H1 (cell line): ENCODE data around the gene DPYD. TPM values are rescaled to one million over a fixed set of nuclear protein-coding genes. Genes with fewer than 3 reads are reported as not detected.

Source experiments
- CTCF ChIA-PET: fragments of 300-600 bp; sonication (Branson Sonifier 250); formaldehyde crosslinking; loops from one replicate; lab custom pipeline; 2021; ENCODE audit not compliant: partially characterized antibody; lab: Charles Lee
- POLR2A ChIA-PET: fragments of 300-600 bp; sonication (Branson Sonifier 250); formaldehyde crosslinking; loops from one replicate; lab custom pipeline; 2021; ENCODE audit warnings: inconsistent platforms; ENCODE audit not compliant: partially characterized antibody; lab: Charles Lee
- DNase-seq, 2 experiments: peaks; one replicate each; pipeline versions ENCODE4 v3.0.0 to v3.0.0-alpha.2; 2010 to 2022; ENCODE audit warnings: low spot score in 2 of 2, low read depth in 1 of 2, mixed read lengths in 1 of 2
- FAIRE-seq: peaks from 2 replicates; lab custom pipeline; 2011; peaks lifted over from hg19 to GRCh38; lab: Jason Lieb, UNC
- H2AFZ ChIP-seq: 2 replicates; pipeline ENCODE4 v1.8.1; 2012; ENCODE audit warnings: low read length, inconsistent platforms
- H2AK5ac ChIP-seq: 2 replicates; pipeline ENCODE4 v1.6.1; 2013; ENCODE audit warnings: low read depth, low read length
- H2BK120ac ChIP-seq: replicated peaks from 2 replicates; pipeline ENCODE3; 2013; ENCODE audit warnings: low read depth, low read length, inconsistent platforms
- H2BK12ac ChIP-seq: 2 replicates; pipeline ENCODE4 v1.6.1; 2013; ENCODE audit warnings: low read depth, low read length
- H2BK15ac ChIP-seq: 2 replicates; pipeline ENCODE4 v1.6.1; 2013; ENCODE audit warnings: low read length
- H2BK20ac ChIP-seq: 2 replicates; pipeline ENCODE4 v1.6.1; 2013; ENCODE audit warnings: low read length
- H2BK5ac ChIP-seq: 2 replicates; pipeline ENCODE4 v1.6.1; 2013; ENCODE audit warnings: low read depth, low read length
- H3K14ac ChIP-seq: 2 replicates; pipeline ENCODE4 v1.6.1; 2013; ENCODE audit warnings: inconsistent platforms; ENCODE audit not compliant: insufficient read length
- H3K18ac ChIP-seq: 2 replicates; pipeline ENCODE4 v1.6.1; 2013; ENCODE audit warnings: low read length; ENCODE audit errors: extremely low read depth
- H3K23ac ChIP-seq: 2 replicates; pipeline ENCODE4 v1.6.1; 2013; ENCODE audit warnings: inconsistent platforms; ENCODE audit not compliant: insufficient read length
- H3K23me2 ChIP-seq: 2 replicates; pipeline ENCODE4 v1.6.1; 2013; ENCODE audit warnings: low read depth, low read length
- H3K27ac ChIP-seq: 2 replicates; pipeline ENCODE4 v1.6.1; 2011; ENCODE audit warnings: low read depth, low read length, inconsistent platforms
- H3K27me3 ChIP-seq, 4 experiments: replicated peaks in 1 of 4; 1 replicate in 1 of 4; 2 replicates in 3 of 4; pipeline versions ENCODE4 v1.6.1 to v1.8.1; 2011 to 2013; ENCODE audit warnings: low read length in 3 of 4, mild to moderate bottlenecking in 3 of 4, inconsistent platforms in 2 of 4, mixed read lengths in 2 of 4, moderate library complexity in 1 of 4; ENCODE audit not compliant: control insufficient read depth in 3 of 4, insufficient read depth in 3 of 4; ENCODE audit errors: extremely low read depth in 1 of 4
- H3K36me3 ChIP-seq, 4 experiments: 2 replicates each; pipeline versions ENCODE4 v1.6.1 to v1.8.1; 2011 to 2013; ENCODE audit warnings: mild to moderate bottlenecking in 4 of 4, low read length in 3 of 4, moderate library complexity in 2 of 4, control low read depth in 1 of 4, inconsistent platforms in 1 of 4; ENCODE audit not compliant: insufficient read depth in 4 of 4, control insufficient read depth in 2 of 4
- H3K4ac ChIP-seq: replicated peaks from 2 replicates; pipeline ENCODE3; 2013; ENCODE audit warnings: low read length, low read depth, mixed read lengths, inconsistent platforms; ENCODE audit not compliant: insufficient read length
- H3K4me1 ChIP-seq, 4 experiments: replicated peaks in 1 of 4; 1 replicate in 1 of 4; 2 replicates in 3 of 4; pipeline versions ENCODE4 v1.6.1 to v1.8.1; 2011 to 2013; ENCODE audit warnings: low read length in 3 of 4, inconsistent platforms in 2 of 4, mixed read lengths in 1 of 4; ENCODE audit not compliant: insufficient read depth in 4 of 4, control insufficient read depth in 3 of 4
- H3K4me2 ChIP-seq, 2 experiments: 2 replicates each; pipeline versions ENCODE4 v1.6.1 to v1.8.1; 2011 to 2013; ENCODE audit warnings: low read depth in 2 of 2, low read length in 2 of 2, control low read depth in 1 of 2, inconsistent platforms in 1 of 2, mild to moderate bottlenecking in 1 of 2; ENCODE audit not compliant: insufficient read depth in 1 of 2
- H3K4me3 ChIP-seq, 4 experiments: fragments of 200-600, 300-600 bp in 1 of 4; sonication (generic), shearing (Covaris generic), sonication (Bioruptor Twin) in 1 of 4; 2 replicates each; pipeline versions ENCODE4 v1.5.1 to v1.8.1; 2011 to 2016; ENCODE audit warnings: low read length in 4 of 4, low read depth in 3 of 4, control low read depth in 2 of 4, inconsistent platforms in 2 of 4, mild to moderate bottlenecking in 2 of 4, mixed read lengths in 1 of 4, moderate library complexity in 1 of 4; ENCODE audit not compliant: insufficient read depth in 2 of 4; ENCODE audit errors: extremely low read depth in 1 of 4
- H3K56ac ChIP-seq: replicated peaks from 2 replicates; pipeline ENCODE3; 2013; ENCODE audit warnings: low read depth, mild to moderate bottlenecking, mixed read lengths, low read length, inconsistent platforms; ENCODE audit not compliant: insufficient read length
- H3K79me1 ChIP-seq: 2 replicates; pipeline ENCODE4 v1.6.1; 2013; ENCODE audit warnings: low read depth, low read length, control low read depth
- H3K79me2 ChIP-seq, 2 experiments: 2 replicates each; pipeline versions ENCODE4 v1.6.1 to v1.8.1; 2012 to 2013; ENCODE audit warnings: low read length in 2 of 2, mild to moderate bottlenecking in 2 of 2, inconsistent platforms in 1 of 2; ENCODE audit not compliant: insufficient read depth in 2 of 2, control insufficient read depth in 1 of 2
- H3K9ac ChIP-seq, 4 experiments: replicated peaks in 1 of 4; 1 replicate in 1 of 4; 2 replicates in 3 of 4; pipeline versions ENCODE4 v1.6.1 to v1.8.1; 2011 to 2013; ENCODE audit warnings: low read depth in 3 of 4, low read length in 3 of 4, control low read depth in 2 of 4, mild to moderate bottlenecking in 2 of 4, moderate library complexity in 2 of 4, inconsistent platforms in 1 of 4; ENCODE audit errors: extremely low read depth in 1 of 4
- H3K9me3 ChIP-seq, 2 experiments: 2 replicates each; pipeline versions ENCODE4 v1.6.1 to v1.8.1; 2012 to 2013; ENCODE audit warnings: mild to moderate bottlenecking in 2 of 2, moderate library complexity in 2 of 2, control low read depth in 1 of 2, inconsistent platforms in 1 of 2, low read depth in 1 of 2, low read length in 1 of 2, mixed read lengths in 1 of 2; ENCODE audit not compliant: insufficient read depth in 2 of 2
- H4K20me1 ChIP-seq, 2 experiments: replicated peaks in 1 of 2; 2 replicates each; pipeline versions ENCODE3 to v1.8.1; 2011 to 2013; ENCODE audit warnings: inconsistent platforms in 2 of 2, low read length in 2 of 2, mild to moderate bottlenecking in 1 of 2; ENCODE audit not compliant: insufficient read depth in 2 of 2, control insufficient read depth in 1 of 2
- H4K5ac ChIP-seq: 2 replicates; pipeline ENCODE4 v1.6.1; 2013; ENCODE audit warnings: low read length, low read depth, mixed read lengths, inconsistent platforms; ENCODE audit not compliant: insufficient read length
- H4K8ac ChIP-seq: 2 replicates; pipeline ENCODE4 v1.8.0; 2013; ENCODE audit warnings: mild to moderate bottlenecking, moderate library complexity, low read length, inconsistent platforms; ENCODE audit not compliant: insufficient read depth; ENCODE audit errors: extremely low read depth
- H4K91ac ChIP-seq: replicated peaks from 2 replicates; pipeline ENCODE3; 2013; ENCODE audit warnings: low read length, mixed read lengths, inconsistent platforms; ENCODE audit not compliant: insufficient read length
- CEBPB ChIP-seq: IDR thresholded peaks from 2 replicates; pipeline ENCODE4 v1.6.1; 2012; ENCODE audit warnings: low read depth, low read length
- CHD2 ChIP-seq: IDR thresholded peaks from 2 replicates; pipeline ENCODE4 v1.6.1; 2012; ENCODE audit warnings: low read length, improper control_type of control experiment
- CREB1 ChIP-seq: IDR thresholded peaks from 2 replicates; pipeline ENCODE4 v1.6.1; 2012; ENCODE audit warnings: inconsistent platforms
- CTBP2 ChIP-seq: IDR thresholded peaks from 2 replicates; pipeline ENCODE4 v1.7.0; 2011; ENCODE audit warnings: borderline replicate concordance, mild to moderate bottlenecking, moderate library complexity, mixed read lengths, low read length; ENCODE audit not compliant: insufficient read depth, insufficient read length
- EZH2 ChIP-seq: fragments of 200-600 bp; sonication (generic); IDR thresholded peaks from 2 replicates; pipeline ENCODE4 v1.7.1; 2012; ENCODE audit warnings: low read depth, mild to moderate bottlenecking, moderate library complexity, low read length, inconsistent platforms; ENCODE audit not compliant: severe bottlenecking
- FOSL1 ChIP-seq: IDR thresholded peaks from 2 replicates; pipeline ENCODE4 v1.6.1; 2011; ENCODE audit warnings: mild to moderate bottlenecking, low read depth, low read length, moderate library complexity; ENCODE audit not compliant: insufficient read depth
- JUN ChIP-seq: IDR thresholded peaks from 2 replicates; pipeline ENCODE4 v1.6.1; 2011; ENCODE audit warnings: low read depth, mild to moderate bottlenecking, improper control_type of control experiment, low read length
- NRF1 ChIP-seq: IDR thresholded peaks from 2 replicates; pipeline ENCODE4 v1.6.1; 2011; ENCODE audit warnings: mild to moderate bottlenecking, low read depth, low read length, improper control_type of control experiment
- POU5F1 ChIP-seq: IDR thresholded peaks from 2 replicates; pipeline ENCODE4 v1.6.1; 2011; ENCODE audit warnings: low read depth, mild to moderate bottlenecking, low read length, moderate library complexity
- RBBP5 ChIP-seq: IDR thresholded peaks from 2 replicates; pipeline ENCODE4 v1.7.1; 2012; ENCODE audit warnings: low read depth, mild to moderate bottlenecking, inconsistent platforms, low read length, moderate library complexity, borderline replicate concordance
- SAP30 ChIP-seq: fragments of 300-600 bp; sonication (generic); IDR thresholded peaks from 2 replicates; pipeline ENCODE4 v1.7.1; 2012; ENCODE audit warnings: low read length, moderate library complexity, mild to moderate bottlenecking, inconsistent platforms; ENCODE audit not compliant: insufficient read depth, insufficient replicate concordance
- YY1 ChIP-seq: IDR thresholded peaks from 2 replicates; pipeline ENCODE4 v1.6.1; 2011; ENCODE audit warnings: low read depth, mild to moderate bottlenecking, low read length
- WGBS, 2 experiments: shearing (Covaris generic) in 1 of 2; methylation state at CpG; one replicate each; pipeline versions ENCODE4 v1.1.6 to v1.1.7; 2013 to 2015; ENCODE audit warnings: low lambda C conversion rate in 2 of 2, mixed read lengths in 2 of 2, inconsistent platforms in 1 of 2, low coverage in 1 of 2, missing lambda C conversion rate in 1 of 2; ENCODE audit not compliant: insufficient replicate concordance in 2 of 2, insufficient coverage in 1 of 2, insufficient read length in 1 of 2; ENCODE audit errors: extremely low coverage in 1 of 2, missing lambda C conversion rate in 1 of 2; 5-methylcytosine and 5-hydroxymethylcytosine counted together
- polyA plus RNA-seq, 7 experiments: library from polyadenylated mRNA; depleted of rRNA in 3 of 7; stranded (reverse) in 5 of 7; unstranded in 2 of 7; fragments of >200 nt in 5 of 7; fragments of 200-250 nt in 2 of 7; gene quantifications; 1 replicate in 5 of 7; 2 replicates in 1 of 7; 4 replicates in 1 of 7; pipeline versions ENCODE4 v1.2.1 to v1.2.3, GENCODE V29; 2011 to 2013; ENCODE audit warnings: missing spikeins in 2 of 7, mixed read lengths in 2 of 7
- total RNA-seq: library from RNA; stranded (reverse); fragmentation: NEBNext Ultra II Directional; extraction: Animal tissue kit (Norgen Biotek cat#: 25700); gene quantifications from 2 replicates; pipeline ENCODE4 v1.2.1, GENCODE V29; 2021
- TF ChIP-seq, protein P1 (sequence below): IDR thresholded peaks from 2 replicates; pipeline ENCODE4 v1.6.1; 2012; ENCODE audit warnings: low read length, inconsistent platforms

Gene DPYD
- total and polyA plus RNA-seq, 2 of the 8 experiments (the other 6 are each of a cell fraction or from before 2014, with no cell fraction given), result 0.29 to 0.73 TPM

DNA sequence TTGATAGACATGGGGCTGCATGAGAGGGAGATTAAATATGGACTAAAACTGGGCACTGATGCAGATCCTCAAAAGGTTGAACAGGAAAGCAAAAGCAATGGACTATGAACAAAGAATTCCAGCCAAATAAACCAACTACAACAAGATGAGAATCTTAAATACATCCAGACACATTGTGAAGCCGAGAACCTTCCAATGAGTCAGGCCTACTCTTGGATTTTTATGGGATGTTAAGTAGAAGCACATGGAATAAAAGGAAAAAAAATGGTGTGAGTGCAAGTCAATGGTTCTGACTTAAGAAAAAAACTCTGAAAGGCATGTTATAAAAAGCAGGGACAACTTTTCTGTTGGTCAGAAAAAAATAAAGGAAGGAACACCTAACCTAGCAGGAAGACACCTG is 227.2 kb downstream of the DPYD start:
- Histone ChIP-seq H3K4me3 (no peak overlapping the region), H4K91ac (no peak overlapping the region), H3K23ac (no peak overlapping the region), H2AK5ac (no peak overlapping the region)
- TF ChIP-seq CTBP2, result no peak
- TF ChIP-seq RBBP5, result no peak
- TF ChIP-seq CHD2, result no peak
- TF ChIP-seq FOSL1, result no peak
- TF ChIP-seq NRF1, result no peak
- no peak for TF ChIP-seq CREB1
- TF ChIP-seq, protein P1, sequence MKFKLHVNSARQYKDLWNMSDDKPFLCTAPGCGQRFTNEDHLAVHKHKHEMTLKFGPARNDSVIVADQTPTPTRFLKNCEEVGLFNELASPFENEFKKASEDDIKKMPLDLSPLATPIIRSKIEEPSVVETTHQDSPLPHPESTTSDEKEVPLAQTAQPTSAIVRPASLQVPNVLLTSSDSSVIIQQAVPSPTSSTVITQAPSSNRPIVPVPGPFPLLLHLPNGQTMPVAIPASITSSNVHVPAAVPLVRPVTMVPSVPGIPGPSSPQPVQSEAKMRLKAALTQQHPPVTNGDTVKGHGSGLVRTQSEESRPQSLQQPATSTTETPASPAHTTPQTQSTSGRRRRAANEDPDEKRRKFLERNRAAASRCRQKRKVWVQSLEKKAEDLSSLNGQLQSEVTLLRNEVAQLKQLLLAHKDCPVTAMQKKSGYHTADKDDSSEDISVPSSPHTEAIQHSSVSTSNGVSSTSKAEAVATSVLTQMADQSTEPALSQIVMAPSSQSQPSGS, result no peak
- TF ChIP-seq YY1, result no peak
- no peak for TF ChIP-seq EZH2
- no peak for TF ChIP-seq CEBPB
- TF ChIP-seq SAP30, result no peak
- TF ChIP-seq JUN, result no peak
- TF ChIP-seq POU5F1, result no peak
- TF ChIP-seq, all 59 proteins: peak for 0
- H3K9ac ChIP-seq, result no peak overlapping the region
- H2BK15ac ChIP-seq, result no peak overlapping the region
- H2BK5ac ChIP-seq, result no peak overlapping the region
- FAIRE-seq, result no peak
- H2BK120ac ChIP-seq, result no peak overlapping the region
- H4K8ac ChIP-seq, result no peak overlapping the region
- POLR2A ChIA-PET, result no interaction called here
- H3K27ac ChIP-seq, result no peak overlapping the region
- no peaks in the 10 kb centered on the region for H3K4me1 ChIP-seq
- no peaks in the 10 kb centered on the region for H3K79me2 ChIP-seq
- no peak overlapping the region for H2AFZ ChIP-seq
- no peak overlapping the region for H4K5ac ChIP-seq
- DNase-seq, result no peak
- no peak overlapping the region for H3K18ac ChIP-seq
- no peak overlapping the region for H2BK20ac ChIP-seq
- no peaks in the 10 kb centered on the region for H4K20me1 ChIP-seq
- H3K14ac ChIP-seq, result no peak overlapping the region
- H3K56ac ChIP-seq, result no peak overlapping the region
- H3K4ac ChIP-seq, result no peak overlapping the region
- no peaks in the 10 kb centered on the region for H3K27me3 ChIP-seq
- H3K23me2 ChIP-seq, result no peaks in the 10 kb centered on the region
- 100% methylated on average over 1 of the region's 1 CpG; no CpG with 5 or more reads in 1 of the 2 experiments for WGBS, 2 experiments
- H3K36me3 ChIP-seq, result no peaks in the 10 kb centered on the region
- H3K4me2 ChIP-seq, result no peak overlapping the region
- no peaks in the 10 kb centered on the region for H3K79me1 ChIP-seq
- no peak overlapping the region for H2BK12ac ChIP-seq
- H3K9me3 ChIP-seq, result no peaks in the 10 kb centered on the region
- CTCF ChIA-PET, result no interaction called here
